DOHH2 (cell line): ENCODE measurements around the gene CARD14.
"Not testable (repeated sequence)": the region's sequence is repeated elsewhere in the genome, so short reads cannot be mapped to it uniquely, and the experiment has no call there.

ENCODE experiments used
- H3F3A ChIP-seq: fragments of 200-600 bp; sonication (generic), shearing (Covaris generic); 2 replicates; pipeline ENCODE4 v1.6.0; 2016; ENCODE audit warnings: antibody characterized with exemption, mild to moderate bottlenecking; ENCODE audit not compliant: control insufficient read depth, insufficient read depth
- H3K27ac ChIP-seq: fragments of 200-600 bp; sonication (generic); 2 replicates; pipeline ENCODE4 v1.5.1; 2014; ENCODE audit warnings: low read depth, mild to moderate bottlenecking, low read length, moderate library complexity
- H3K27me3 ChIP-seq: fragments of 200-600 bp; sonication (generic); 2 replicates; pipeline ENCODE4 v1.6.1; 2014; ENCODE audit warnings: mild to moderate bottlenecking, low read length, mixed read lengths; ENCODE audit not compliant: control insufficient read depth
- H3K36me3 ChIP-seq: fragments of 200-600 bp; sonication (generic); 2 replicates; pipeline ENCODE4 v1.6.1; 2014; ENCODE audit warnings: mild to moderate bottlenecking, low read length, moderate library complexity, mixed read lengths; ENCODE audit not compliant: control insufficient read depth
- H3K4me1 ChIP-seq: fragments of 200-600 bp; sonication (generic); 2 replicates; pipeline ENCODE4 v1.6.1; 2014; ENCODE audit warnings: mild to moderate bottlenecking, low read length, mixed read lengths; ENCODE audit not compliant: control insufficient read depth
- H3K4me2 ChIP-seq: fragments of 200-600 bp; sonication (generic); 2 replicates; pipeline ENCODE4 v1.6.0; 2014; ENCODE audit warnings: mild to moderate bottlenecking, low read length, moderate library complexity
- H3K4me3 ChIP-seq: fragments of 200-600 bp; sonication (generic); 2 replicates; pipeline ENCODE4 v1.5.1; 2014; ENCODE audit warnings: mild to moderate bottlenecking, low read length, mixed read lengths
- H3K79me2 ChIP-seq: fragments of 200-600 bp; sonication (generic); 2 replicates; pipeline ENCODE4 v1.6.1; 2014; ENCODE audit warnings: mild to moderate bottlenecking, low read length, mixed read lengths; ENCODE audit not compliant: control insufficient read depth
- H3K9me2 ChIP-seq: fragments of 200-600 bp; sonication (generic); replicated peaks from 2 replicates; pipeline ENCODE4 v1.6.1; 2014; ENCODE audit warnings: mild to moderate bottlenecking, low read length, mixed read lengths; ENCODE audit not compliant: control insufficient read depth
- H3K9me3 ChIP-seq: fragments of 200-600 bp; sonication (generic); 2 replicates; pipeline ENCODE4 v1.6.1; 2014; ENCODE audit warnings: antibody characterized with exemption, low read length, mixed read lengths; ENCODE audit not compliant: control insufficient read depth, insufficient read depth
- H4K20me1 ChIP-seq: fragments of 200-600 bp; sonication (generic); 2 replicates; pipeline ENCODE4 v1.6.0; 2014; ENCODE audit warnings: low read depth, mild to moderate bottlenecking, antibody characterized with exemption, low read length, moderate library complexity; ENCODE audit not compliant: control insufficient read depth, insufficient read depth
- CTCF ChIP-seq: fragments of 200-600 bp; sonication (generic); IDR thresholded peaks from one replicate; pipeline ENCODE4 v1.5.1; 2014; ENCODE audit warnings: antibody characterized with exemption, mild to moderate bottlenecking, low read depth, low read length; ENCODE audit not compliant: poor library complexity, severe bottlenecking
- EZH2phosphoT487 ChIP-seq: fragments of 200-600 bp; sonication (generic); IDR thresholded peaks from 2 replicates; pipeline ENCODE4 v1.6.1; 2017; ENCODE audit warnings: borderline replicate concordance, mild to moderate bottlenecking, antibody characterized with exemption, low read length, moderate library complexity, mixed read lengths

Gene CARD14

GRCh38 chr17:80256034-80256350, 86.2 kb downstream of the CARD14 start:
- Histone ChIP-seq H3K4me1 (peaks cover 2% of the 10 kb centered on the region), H3K79me2 (no peaks in the 10 kb centered on the region), H4K20me1 (0 out of 2 replicates have a peak, but pooled peaks cover 4% of the 10 kb centered on the region), H3K9me2 (no peaks in the 10 kb centered on the region), H3K36me3 (no peaks in the 10 kb centered on the region), H3K9me3 (no peaks in the 10 kb centered on the region), H3F3A (peaks cover 12% of the 10 kb centered on the region), H3K4me2 (no peak overlapping the region), H3K27ac (no peak overlapping the region), H3K27me3 (peaks cover 29% of the 10 kb centered on the region), H3K4me3 (no peak overlapping the region)
- TF ChIP-seq EZH2phosphoT487, result no peak
- no peak for TF ChIP-seq CTCF

GRCh38 chr17:80257716-80258213, 87.9 kb downstream of the CARD14 start:
- Histone ChIP-seq H3K27ac (no peak overlapping the region), H3K4me2 (no peak overlapping the region), H4K20me1 (peaks cover 4% of the 10 kb centered on the region; the same call in 1 of the 2 replicates), H3K4me3 (no peak overlapping the region), H3K9me2 (no peaks in the 10 kb centered on the region), H3K79me2 (no peaks in the 10 kb centered on the region), H3F3A (peaks cover 24% of the 10 kb centered on the region), H3K4me1 (peaks cover 15% of the 10 kb centered on the region), H3K36me3 (no peaks in the 10 kb centered on the region), H3K9me3 (no peaks in the 10 kb centered on the region), H3K27me3 (peaks cover 47% of the 10 kb centered on the region)
- TF ChIP-seq CTCF, result no peak
- TF ChIP-seq EZH2phosphoT487, result no peak

GRCh38 chr17:80258296-80258695, 88.5 kb downstream of the CARD14 start:
- not testable (repeated sequence) for H4K20me1 ChIP-seq, H3K36me3 ChIP-seq, H3K79me2 ChIP-seq, H3K4me3 ChIP-seq, H3K9me2 ChIP-seq, H3K27ac ChIP-seq, H3K9me3 ChIP-seq, H3K4me2 ChIP-seq
- Histone ChIP-seq H3K4me1 (peaks cover 20% of the 10 kb centered on the region), H3F3A (peaks cover 24% of the 10 kb centered on the region), H3K27me3 (peaks cover 51% of the 10 kb centered on the region)
